ENCODE measurements around the gene CACNG8.
A peak's percentile ranks its signal among the peaks of the same experiment; 100 is the strongest.
"Not testable (repeated sequence)": the region's sequence is repeated elsewhere in the genome, so short reads cannot be mapped to it uniquely, and the experiment has no call there.

CACNG8 gene

GRCh38 chr19:53962887-53963431 lies at the start of gene CACNG8:
Gene CACNG8 (plus strand): TSS chr19:53962937.
- no peak for DNase-seq

GRCh38 chr19:53915000-53915399 lies 47.7 kb upstream of the CACNG8 start:
- no peak for DNase-seq

- no peak for DNase-seq
These were observed 46.7 kb upstream of the CACNG8 start for GRCh38 chr19:53916004-53916403.

GRCh38 chr19:53917356-53917755 lies 45.4 kb upstream of the CACNG8 start:
- no peak for DNase-seq

- DNase-seq = no peak
These were observed 35.0 kb upstream of the CACNG8 start for GRCh38 chr19:53927739-53928138.

GRCh38 chr19:53936029-53936428 lies 26.7 kb upstream of the CACNG8 start:
- DNase-seq = no peak

GRCh38 chr19:53942001-53942786 lies 20.5 kb upstream of the CACNG8 start:
- no peak for DNase-seq

- no peak for DNase-seq
These were observed 18.3 kb upstream of the CACNG8 start for GRCh38 chr19:53944416-53944815.

GRCh38 chr19:53944933-53945332 lies 17.8 kb upstream of the CACNG8 start:
- no peak for DNase-seq

GRCh38 chr19:53945441-53945840 lies 17.3 kb upstream of the CACNG8 start:
- peak; percentile 21 to 69 for DNase-seq

- no peak for DNase-seq
These were observed 16.7 kb upstream of the CACNG8 start for GRCh38 chr19:53945998-53946397.

- DNase-seq = peak in 1 of 2 experiments; percentile 40
These were observed 15.1 kb upstream of the CACNG8 start for GRCh38 chr19:53947624-53948023.

GRCh38 chr19:53948611-53949010 lies 14.1 kb upstream of the CACNG8 start:
- not testable (repeated sequence) for DNase-seq

GRCh38 chr19:53951436-53951835 lies 11.3 kb upstream of the CACNG8 start:
- DNase-seq = no peak

GRCh38 chr19:53951947-53952346 lies 10.8 kb upstream of the CACNG8 start:
- DNase-seq = no peak

- DNase-seq = no peak
These were observed 9.4 kb upstream of the CACNG8 start for GRCh38 chr19:53953383-53953782.

- no peak for DNase-seq
These were observed 5.1 kb upstream of the CACNG8 start for GRCh38 chr19:53957448-53958167.

GRCh38 chr19:53958168-53958571 lies 4.6 kb upstream of the CACNG8 start:
- DNase-seq = peak in 1 of 2 experiments; percentile 36

- DNase-seq = no peak
These were observed 3.6 kb upstream of the CACNG8 start for GRCh38 chr19:53958823-53959757.

GRCh38 chr19:53960187-53960586 lies 2.5 kb upstream of the CACNG8 start:
- no peak for DNase-seq

- DNase-seq = no peak
These were observed 1.9 kb upstream of the CACNG8 start for GRCh38 chr19:53960886-53961285.

GRCh38 chr19:53961523-53962356 lies 997 bp upstream of the CACNG8 start:
- DNase-seq = no peak
